Hindlimb muscle (tissue), 1 donor: Measurements from ENCODE around the gene HOXC11. TPM values are rescaled to one million over a fixed set of nuclear protein-coding genes. Genes with fewer than 3 reads are reported as not detected.

ENCODE experiments used
- DNase-seq: peaks from one replicate; pipeline ENCODE4 v3.0.0-alpha.2; 2013
- polyA plus RNA-seq: library from polyadenylated mRNA; unstranded; fragments of 120-200 nt; gene quantifications from one replicate; pipeline ENCODE4 v1.2.1, GENCODE V29; 2013; ENCODE audit not compliant: insufficient read length

HOXC11 gene
- 7.1 TPM for polyA plus RNA-seq

DNA sequence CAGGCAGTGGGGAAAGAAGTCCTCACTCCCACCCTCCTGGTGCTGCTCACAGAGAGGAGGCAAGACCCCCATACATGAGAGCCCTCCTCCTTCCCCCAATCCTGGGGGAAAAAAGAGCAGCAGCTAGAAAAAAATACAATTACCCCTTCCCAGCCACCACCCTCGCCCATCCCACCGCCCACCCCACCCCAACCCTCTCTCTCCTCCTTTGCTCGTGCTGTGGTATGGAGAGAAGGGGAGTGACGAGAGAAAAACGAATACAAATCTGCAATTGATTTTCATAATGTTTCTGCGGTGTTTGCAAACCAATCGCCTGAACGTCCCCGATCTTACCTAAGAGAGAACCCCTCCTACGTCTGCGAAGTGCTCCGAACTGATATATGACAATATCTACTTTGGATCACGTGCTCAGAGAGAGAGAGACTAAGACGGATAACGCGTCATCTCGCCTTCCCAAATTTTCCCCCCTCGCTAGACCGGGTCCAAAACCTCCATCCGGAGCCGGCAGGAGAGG lies at the start of gene HOXC11:
Gene HOXC11, plus strand, starts transcription at position 405 of the 514 bp plus-strand sequence. CDS start 116 bp downstream, outside the sequence.
- no peak for DNase-seq

DNA sequence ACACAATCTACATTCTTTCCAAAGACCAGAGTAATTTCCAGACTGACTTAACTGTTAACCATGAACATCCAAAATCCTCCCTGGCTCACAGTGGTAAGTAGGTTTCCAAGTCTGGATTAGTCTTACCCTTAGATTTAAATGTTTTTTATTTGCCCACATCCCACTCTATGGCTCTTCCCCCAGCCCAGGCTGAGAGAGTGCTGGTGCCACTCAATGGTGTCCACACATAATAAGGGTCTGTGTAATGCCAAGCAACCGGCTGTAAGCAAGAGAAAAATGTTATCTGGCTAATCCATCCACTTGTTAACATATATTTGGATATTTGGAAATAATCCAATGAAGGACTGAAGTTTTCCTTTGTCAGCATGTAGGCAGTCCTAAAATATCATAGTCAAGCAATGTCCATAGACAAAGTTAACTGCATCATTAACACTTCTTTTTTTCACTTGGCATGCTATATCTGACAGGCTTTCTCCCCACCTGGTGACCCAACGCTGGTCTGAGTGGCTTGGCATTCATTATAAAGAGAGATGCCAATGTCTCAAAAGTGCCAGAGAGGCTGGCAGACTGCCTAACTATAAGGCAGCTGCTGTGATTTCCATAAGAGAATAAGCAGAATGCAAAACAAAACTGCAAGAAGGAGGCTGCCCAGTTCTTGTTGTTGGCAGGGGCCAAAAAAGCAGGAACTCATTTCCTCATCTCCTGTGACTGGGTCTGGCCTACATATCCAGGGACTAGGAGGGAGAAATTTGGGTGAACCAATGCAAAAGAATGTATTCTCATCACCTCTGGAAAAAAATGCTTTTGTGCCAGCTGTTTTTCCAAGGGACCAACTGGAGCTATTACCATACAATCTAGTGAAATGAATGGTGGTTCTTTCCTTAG lies 48.2 kb upstream of the HOXC11 start:
- no peak for DNase-seq

DNA sequence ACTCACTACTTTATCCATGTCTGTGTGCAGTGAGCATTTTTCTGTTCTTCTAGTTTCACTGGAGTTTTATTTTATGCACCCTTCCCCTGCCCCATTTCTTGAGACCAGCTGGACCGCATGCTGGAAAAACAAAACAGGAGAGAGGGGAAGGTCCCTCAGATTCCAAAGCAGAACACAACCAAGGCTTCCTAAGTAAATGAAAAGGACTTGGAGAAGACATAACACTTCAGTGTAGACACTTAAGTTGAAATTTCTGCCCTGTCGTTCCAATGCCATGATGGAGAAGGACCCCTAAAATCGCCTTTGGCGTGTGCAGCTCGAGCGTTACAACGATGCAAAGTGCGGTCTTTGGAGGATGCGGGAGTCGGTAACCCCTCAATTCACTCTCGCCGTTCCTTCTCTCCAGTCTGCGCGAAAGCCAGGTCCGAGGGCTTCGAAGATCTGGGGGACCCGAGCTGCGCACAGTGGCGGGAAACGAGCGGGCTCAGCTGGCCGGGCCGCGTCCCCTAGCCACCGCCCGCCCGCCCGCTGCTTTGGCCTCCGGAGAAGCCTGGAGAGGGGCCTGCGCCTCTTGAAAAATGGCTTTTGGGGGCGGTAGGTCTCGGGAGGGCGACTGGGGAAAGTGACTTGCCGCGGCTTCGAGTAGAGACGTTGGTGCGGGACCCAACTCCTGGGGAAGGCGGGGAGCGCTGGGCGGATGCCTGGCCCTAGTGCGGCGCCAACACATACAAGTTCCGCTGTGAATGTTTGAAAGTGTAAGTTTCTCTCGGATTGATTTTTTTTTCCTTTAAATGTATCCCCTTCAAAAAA lies 45.5 kb upstream of the HOXC11 start:
- DNase-seq: no peak

DNA sequence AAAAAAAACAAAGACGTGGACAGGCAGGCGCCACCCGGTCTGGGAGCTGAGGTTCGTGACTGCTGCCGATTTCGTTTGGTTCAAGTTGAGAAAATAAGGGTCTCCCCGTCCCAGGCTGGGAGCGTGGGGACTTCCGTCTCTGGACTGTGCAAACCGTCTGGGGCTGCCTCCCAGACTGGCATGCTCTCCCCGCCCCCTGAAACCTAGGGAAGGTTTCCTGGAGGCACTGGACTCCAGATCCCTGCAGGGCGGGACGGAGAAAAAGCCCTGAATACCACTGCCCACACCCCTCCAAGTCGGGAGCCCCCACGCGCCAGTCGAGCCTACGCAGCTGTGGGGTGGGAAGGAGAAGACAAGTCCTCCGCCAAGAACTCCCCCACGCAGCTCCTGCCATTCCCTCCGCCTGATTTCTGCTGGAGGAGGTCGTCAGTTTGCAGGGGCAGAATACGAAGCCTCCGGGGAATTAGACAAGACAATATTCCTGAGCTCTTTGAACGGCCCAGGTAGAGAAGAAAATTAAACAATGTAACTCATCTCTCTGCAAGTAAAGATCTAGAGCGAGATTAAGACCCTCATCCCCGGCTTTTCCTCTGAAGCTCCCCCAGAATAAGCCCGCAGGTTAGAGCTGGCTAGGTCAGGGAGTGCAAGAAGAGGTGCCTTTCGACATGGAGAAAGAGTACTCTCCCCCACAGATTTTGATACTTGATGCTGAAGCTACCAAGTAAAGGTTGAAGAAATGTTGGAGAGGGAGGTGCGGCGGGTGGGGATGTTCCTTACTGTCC lies 44.7 kb upstream of the HOXC11 start:
- DNase-seq: no peak

DNA sequence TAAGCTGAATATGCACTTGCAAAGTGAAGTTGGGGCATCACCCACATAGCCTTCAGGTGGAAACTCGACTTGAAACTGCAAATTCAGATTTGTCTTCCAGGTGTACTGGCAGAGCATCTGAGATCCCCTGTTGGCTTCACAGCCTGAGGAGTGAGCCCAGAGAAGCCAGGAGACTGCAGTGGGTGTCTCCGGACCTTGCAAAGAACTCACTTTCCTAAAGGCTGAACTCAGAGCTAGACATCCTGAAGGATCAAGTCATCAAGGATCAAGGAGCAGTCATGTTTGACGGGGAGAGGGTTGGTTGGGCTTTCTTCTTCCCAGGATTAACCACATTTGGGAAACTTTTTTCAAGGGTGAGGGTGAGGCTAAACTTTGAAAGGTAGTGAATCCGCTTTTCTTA lies 43.4 kb upstream of the HOXC11 start:
- DNase-seq: no peak

DNA sequence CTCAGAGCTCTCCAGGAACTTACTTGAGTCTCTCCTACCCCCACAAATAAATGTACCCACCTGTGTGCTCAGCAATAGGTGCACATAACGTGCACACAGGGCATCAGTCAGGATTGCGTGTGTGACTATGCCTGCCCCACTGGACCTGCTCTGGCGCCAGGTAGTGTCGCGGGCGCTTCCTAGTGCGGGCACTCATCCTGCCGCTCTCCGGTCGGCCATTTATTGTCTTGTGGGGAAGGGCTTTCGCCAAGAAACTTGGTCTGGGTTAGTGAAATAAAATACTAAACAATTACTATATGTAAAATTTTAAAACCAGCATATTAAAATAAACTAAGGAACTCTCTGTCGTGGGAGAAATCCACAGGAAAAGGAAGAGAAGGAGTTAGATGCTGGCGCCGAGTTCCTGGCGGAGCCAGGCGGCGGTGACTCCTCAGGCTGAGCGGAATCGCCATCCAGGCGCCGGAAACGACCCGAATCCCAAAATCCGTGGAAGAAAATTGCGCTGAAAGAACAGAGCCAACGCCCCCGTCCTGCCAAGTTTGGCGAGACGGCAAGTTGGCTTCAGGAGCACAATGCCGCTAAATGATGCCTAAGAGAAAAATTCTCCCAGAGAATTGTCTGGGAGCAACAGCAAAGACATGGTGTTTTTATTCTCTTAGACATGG lies 42.2 kb upstream of the HOXC11 start:
- DNase-seq: no peak

DNA sequence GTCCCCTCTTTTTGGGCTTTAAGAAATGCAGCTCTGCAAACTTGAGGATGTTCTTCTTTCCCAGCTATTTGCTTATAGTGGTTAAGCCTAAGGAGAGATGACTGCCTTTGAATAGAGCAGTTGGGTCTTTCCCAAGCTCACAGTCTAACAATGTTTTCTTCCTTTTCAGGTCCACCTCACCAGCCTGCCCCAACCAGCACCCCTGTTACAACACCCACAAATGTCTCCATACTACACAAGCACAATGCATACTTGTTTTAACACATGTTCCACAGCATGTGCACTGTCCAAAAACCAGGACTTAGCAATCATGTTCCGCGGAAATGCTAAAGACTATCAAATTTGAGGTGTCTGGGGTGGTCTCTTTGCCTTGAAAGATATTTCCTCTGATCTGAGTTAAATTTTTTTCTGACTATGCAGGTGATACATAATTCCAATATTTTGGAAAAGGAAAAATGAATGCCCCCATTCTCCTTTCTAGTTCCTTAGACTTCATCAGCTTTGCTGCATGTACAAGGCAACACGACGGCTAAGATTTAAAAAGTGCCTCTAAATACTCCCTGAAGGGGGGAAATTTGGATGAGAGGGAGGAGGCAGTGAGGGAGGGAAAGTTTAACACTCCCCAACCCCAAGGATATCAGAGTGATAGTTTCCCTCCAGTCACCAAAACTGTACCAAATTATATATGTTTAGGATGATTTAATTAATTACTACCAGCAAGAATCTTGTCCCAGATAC lies 40.9 kb upstream of the HOXC11 start:
- DNase-seq: no peak

DNA sequence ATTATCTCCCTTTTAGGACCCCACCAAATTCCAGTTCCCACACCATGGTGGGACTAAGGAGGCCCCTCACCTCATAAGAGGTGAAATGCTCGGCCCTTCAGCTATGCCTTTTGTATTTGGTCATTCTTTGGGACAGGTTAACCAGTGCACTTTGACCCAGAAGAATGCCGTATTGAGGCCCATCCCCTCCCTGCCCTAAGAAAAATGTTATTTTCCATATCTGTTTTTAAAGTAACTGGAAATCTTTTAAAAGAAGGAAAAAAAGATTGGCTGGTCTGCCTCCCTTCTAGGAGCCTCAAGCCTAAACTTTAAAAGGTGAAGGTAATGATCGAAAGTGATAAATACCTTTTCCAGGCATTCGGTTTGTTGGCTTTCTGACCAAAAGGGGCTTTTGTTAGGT lies 40.0 kb upstream of the HOXC11 start:
- no peak for DNase-seq

DNA sequence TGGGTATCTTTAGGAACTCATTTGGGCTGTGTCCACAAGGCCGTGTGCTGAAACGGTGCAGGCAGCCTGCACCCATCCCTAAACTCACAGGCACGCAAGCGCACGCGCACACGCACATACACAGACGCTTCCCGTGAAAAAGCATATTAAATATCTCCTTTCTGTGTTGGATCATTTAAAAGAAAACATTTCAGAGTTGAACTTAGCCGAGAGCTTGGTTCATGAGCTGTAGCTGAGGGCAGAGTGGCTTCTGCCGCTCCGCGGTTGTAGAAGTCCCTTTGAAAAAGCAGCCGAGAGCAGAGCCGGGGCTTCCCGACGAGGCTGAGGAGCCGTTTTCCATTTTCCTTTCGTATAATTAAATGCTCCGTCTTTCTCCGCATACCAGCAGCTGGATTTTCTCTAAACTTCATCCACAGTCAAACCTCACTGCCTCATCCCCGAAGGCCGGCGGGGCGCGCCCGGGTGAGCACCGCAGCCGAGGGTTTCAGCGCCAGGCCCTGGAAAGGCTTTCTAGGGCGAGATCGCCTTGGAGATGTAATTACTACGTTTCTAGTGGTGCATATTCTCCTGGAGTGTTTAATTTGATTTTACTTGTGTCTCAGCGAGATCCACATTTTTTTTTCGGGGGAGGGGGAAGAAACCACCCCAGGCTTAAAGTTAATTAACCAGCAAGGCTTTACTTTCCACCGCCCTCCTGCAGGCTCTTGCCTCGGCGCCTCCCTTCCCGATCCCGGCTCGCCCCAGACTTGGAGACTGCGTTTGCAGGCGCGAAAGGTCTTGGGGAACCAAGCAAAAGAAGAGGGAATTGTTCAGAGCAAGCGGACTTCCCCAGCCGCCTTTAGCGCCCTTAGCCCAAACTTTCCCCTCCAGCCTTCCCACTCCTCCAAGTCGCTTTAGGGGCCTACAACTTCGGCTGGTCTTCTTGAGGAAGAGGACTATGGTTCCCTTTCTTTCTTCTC lies 37.3 kb upstream of the HOXC11 start:
- no peak for DNase-seq

DNA sequence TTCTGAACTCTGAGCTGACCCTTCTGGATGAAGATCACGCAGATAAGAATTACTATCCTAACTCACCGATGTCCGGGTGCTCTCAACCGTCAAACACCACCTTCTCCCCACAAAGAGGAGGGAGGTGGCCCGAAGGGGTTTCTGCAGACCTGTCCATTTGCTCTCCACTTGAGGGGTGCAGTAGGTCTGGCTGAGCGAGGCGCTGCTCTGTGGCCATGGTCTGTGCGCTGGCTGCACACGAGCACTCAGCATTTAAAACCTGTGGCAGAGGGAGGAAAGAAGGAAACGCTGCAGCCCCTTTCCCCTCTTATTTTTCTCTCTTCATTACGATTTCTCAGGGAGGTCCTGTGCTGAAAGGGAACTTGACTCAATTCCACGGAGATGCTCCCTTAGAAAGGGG lies 35.8 kb upstream of the HOXC11 start:
- DNase-seq: no peak

DNA sequence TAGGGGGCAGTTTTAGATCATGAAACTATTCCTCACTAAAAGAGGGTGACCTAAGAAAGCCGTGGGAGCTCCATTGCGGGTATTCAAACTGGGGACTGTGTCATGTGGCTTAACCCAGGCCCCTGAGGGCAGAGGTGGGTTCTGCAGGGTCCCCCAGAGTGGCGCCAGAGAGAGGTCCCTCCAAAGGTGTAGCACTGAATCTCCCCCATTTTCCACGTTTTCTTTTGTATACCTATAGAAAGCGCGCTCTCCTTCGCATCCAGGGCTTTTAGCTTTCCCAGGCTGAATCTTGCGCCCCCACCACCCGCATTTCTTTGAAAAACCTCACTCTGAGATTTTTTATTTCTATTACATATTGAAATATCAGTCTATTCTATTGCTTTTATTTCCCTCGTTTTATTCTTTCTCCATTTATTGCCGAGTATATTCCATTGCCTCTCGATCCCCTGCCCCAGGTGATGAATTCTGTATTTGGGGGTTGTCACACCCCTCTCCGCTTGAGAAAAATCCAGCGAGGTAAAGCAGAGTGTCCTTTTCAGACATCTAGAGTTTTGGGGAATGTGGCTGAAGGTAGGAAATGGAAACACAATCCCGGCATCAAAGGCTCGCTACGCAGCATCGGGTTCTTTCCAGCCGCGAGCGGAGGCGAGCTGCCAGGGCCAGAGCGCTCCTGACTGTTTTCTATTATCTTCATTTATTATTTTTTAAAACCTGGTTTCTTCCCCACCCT lies 35.2 kb upstream of the HOXC11 start:
- DNase-seq: no peak

DNA sequence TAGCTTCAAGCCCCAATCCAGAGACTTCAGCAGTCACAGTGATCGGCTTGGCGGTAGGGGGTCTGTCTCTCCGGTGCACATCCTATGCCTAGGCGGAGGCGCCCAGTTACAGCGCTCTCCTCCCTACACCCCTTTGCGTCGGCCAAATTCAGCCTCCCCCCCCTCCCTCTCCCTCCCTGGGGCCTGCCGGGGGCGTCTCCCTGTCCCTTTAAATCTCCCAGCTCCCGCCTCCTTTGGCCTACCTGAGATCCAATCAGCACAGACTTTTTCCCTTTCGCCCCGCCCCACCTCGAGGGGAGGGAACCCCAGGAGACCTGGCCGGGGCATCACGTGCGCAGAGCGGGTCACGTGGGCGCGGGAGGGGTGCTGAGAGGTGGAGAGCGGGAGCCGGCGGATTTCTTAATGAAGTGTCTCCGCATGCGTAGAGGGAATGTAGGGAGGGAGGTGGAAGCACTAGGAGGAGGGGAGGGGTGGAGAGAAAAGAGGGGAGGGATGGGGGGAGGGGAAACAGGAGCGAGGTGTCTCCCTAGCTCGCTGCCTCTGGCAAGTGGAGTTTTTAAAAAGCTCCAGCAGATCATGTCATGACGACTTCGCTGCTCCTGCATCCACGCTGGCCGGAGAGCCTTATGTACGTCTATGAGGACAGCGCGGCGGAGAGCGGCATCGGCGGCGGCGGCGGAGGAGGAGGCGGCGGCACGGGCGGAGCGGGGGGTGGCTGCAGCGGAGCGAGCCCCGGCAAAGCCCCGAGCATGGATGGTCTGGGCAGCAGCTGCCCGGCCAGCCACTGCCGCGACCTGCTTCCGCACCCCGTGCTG lies 34.4 kb upstream of the HOXC11 start, which contains the start of gene HOXC13:
Gene HOXC13, plus strand, starts transcription at position 506 of the 815 bp plus-strand sequence. Its CDS starts 76 bp downstream, at position 582.
- peak; percentile 68 for DNase-seq

DNA sequence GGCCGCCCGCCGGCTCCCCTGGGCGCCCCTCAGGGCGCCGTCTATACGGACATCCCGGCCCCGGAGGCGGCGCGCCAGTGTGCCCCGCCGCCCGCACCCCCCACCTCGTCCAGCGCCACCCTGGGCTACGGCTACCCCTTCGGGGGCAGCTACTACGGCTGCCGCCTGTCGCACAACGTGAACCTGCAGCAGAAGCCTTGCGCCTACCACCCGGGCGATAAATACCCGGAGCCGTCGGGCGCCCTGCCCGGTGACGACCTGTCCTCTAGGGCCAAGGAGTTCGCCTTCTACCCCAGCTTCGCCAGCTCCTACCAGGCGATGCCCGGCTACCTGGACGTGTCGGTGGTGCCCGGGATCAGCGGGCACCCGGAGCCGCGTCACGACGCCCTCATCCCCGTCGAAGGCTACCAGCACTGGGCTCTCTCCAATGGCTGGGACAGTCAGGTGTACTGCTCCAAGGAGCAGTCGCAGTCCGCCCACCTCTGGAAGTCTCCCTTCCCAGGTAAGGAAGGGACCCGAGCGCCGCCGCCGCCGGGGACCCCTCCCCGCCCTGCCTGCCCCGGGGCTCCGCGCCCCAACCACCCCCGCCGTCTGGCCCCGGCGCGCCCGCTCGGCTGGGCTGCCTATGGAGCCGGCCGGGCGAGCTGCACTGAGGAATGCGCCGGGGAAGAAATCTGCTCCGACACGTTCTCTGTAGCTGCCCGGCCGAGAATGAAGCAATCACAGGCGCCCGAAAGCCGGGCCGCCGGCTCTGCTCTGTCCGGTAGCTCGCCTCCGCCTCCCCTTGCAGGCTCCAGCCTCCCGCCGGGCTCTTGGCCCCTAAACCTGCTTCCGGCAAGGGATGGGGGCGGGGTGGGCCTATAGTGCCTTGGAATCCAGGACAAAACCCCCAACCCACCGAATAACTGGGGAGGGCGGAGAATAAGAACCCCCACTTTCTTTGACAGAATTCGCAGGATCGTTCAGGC lies 33.5 kb upstream of the HOXC11 start:
- no peak for DNase-seq

DNA sequence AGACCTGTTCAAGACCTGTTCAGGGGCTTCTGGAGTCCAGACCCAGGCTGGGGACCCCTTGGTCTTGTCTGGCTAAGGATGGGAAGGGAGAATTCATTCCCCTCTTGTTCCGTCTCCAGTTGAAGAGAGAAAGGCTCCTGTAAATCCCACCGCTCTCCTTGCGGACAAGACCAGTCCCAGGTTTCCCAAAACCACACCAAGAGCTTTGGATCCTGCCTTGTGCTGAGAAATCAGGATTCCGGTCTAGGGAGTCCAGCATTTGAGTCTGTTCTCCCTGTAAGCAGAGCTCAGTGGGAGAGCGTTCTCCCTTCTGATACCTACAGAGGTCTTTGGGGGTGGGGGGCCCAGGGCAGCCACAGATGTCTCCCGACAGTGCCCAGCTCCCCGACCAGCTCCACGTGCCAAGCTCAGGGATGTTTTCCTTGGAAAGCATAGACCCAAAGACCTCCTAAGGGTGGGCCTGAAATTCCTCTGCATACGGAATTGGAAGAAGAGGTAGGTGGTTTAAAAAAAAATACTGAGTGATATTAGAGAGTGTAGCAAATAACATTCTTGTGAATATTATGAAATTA lies 32.4 kb upstream of the HOXC11 start:
- no peak for DNase-seq

DNA sequence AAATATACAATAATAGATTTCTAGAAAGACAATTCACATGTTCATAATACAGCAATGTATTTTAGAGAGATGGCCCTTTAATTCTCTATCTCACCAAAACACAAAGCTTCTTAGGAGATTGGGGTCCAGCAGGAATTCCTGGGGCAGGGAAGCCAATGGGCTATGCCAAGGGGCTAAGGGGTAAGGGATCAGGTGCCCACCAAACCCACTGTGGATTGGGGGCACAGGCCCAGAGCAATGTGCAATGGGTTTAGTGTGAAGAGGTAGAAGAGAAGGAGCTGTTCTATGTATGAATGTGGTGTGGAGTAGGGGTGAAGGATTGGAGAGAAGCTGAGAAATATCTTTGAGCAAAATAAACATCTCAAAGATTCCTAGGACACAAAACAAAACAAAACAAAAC lies 31.7 kb upstream of the HOXC11 start:
- no peak for DNase-seq

DNA sequence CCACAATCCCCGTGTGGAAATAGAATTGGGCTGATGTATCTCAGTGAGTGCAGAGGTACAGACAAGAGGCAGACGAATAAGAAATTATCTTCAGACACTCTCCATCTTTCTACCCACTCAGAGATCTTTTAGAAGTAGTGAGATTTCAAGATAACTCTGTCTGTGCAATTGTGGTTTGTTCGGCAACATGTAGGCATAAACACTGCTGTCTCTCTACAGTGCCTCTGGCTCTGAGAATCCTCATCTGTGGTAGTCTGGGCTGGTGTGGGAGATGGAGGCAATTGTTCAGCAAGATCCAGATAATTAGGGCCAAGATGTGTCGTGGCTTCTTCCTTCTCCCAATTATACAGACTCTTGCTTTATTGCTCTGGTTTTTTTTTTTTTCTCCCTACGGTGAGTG lies 31.2 kb upstream of the HOXC11 start:
- DNase-seq: no peak
